Stimulated activated CD4-positive, alpha-beta T cell treated with anti-CD3 and anti-CD28 coated beads, Interleukin-12 subunit alpha, Interleukin-12 subunit beta, amount 100 ng/mL, for 4 hours (primary cell): ENCODE results near the gene RASAL1.

Experiments
- DNase-seq: peaks from one replicate; pipeline ENCODE4 v3.0.0-alpha.2; 2020

The RASAL1 gene

GRCh38 chr12:113115455-113116126 lies 20.0 kb downstream of the RASAL1 start:
- DNase-seq = no peak

- no peak for DNase-seq
Measured at GRCh38 chr12:113114447-113115178, 20.9 kb downstream of the RASAL1 start.

GRCh38 chr12:113113397-113113796 lies 22.2 kb downstream of the RASAL1 start:
- DNase-seq = no peak

GRCh38 chr12:113112043-113112899 lies 23.3 kb downstream of the RASAL1 start:
- no peak for DNase-seq

- DNase-seq = no peak
Measured at GRCh38 chr12:113111247-113111646, 24.3 kb downstream of the RASAL1 start.

- DNase-seq = no peak
Measured at GRCh38 chr12:113109872-113110599, 25.5 kb downstream of the RASAL1 start.

- DNase-seq = no peak
Measured at GRCh38 chr12:113109360-113109759, 26.2 kb downstream of the RASAL1 start.

- DNase-seq = no peak
Measured at GRCh38 chr12:113108308-113108707, 27.3 kb downstream of the RASAL1 start.

- DNase-seq = no peak
Measured at GRCh38 chr12:113106361-113106760, 29.2 kb downstream of the RASAL1 start.

- DNase-seq = no peak
Measured at GRCh38 chr12:113105606-113106271, 29.8 kb downstream of the RASAL1 start.

- DNase-seq = no peak
Measured at GRCh38 chr12:113104953-113105510, 30.5 kb downstream of the RASAL1 start.

- DNase-seq = peak; percentile 61
Measured at GRCh38 chr12:113103756-113104450, 31.7 kb downstream of the RASAL1 start.

- no peak for DNase-seq
Measured at GRCh38 chr12:113102811-113103210, 32.8 kb downstream of the RASAL1 start.

GRCh38 chr12:113101751-113102150 lies 33.8 kb downstream of the RASAL1 start:
- no peak for DNase-seq

- DNase-seq = no peak
Measured at GRCh38 chr12:113099764-113100163, 35.8 kb downstream of the RASAL1 start.

GRCh38 chr12:113099364-113099763 lies 36.2 kb downstream of the RASAL1 start:
- DNase-seq = no peak

- DNase-seq = peak; percentile 69
Measured at GRCh38 chr12:113098441-113099028, 37.0 kb downstream of the RASAL1 start.

GRCh38 chr12:113097716-113098440 lies 37.7 kb downstream of the RASAL1 start:
- no peak for DNase-seq

GRCh38 chr12:113096675-113097461 lies 38.7 kb downstream of the RASAL1 start:
- no peak for DNase-seq
